Sigmoid colon (tissue), 7 donors: Measurements from ENCODE around the gene DHRS7. TPM values are rescaled to one million over a fixed set of nuclear protein-coding genes. Genes with fewer than 3 reads are reported as not detected.

Source experiments
- DNase-seq: peaks from one replicate; pipeline ENCODE4 v3.0.0-alpha.2; 2019
- H3K27ac ChIP-seq, 4 donors: fragments of 200-600 bp; sonication (generic); one replicate each; pipeline ENCODE4 v1.5.1; 2016 to 2019; ENCODE audit warnings: mild to moderate bottlenecking in 1 of 4
- H3K27me3 ChIP-seq, 3 donors: fragments of 200-600 bp; sonication (generic); one replicate each; pipeline ENCODE4 v1.5.1; 2019; ENCODE audit warnings: mild to moderate bottlenecking in 1 of 3
- H3K36me3 ChIP-seq, 4 donors: fragments of 200-600 bp; sonication (generic); one replicate each; pipeline ENCODE4 v1.5.1; 2016 to 2019
- H3K4me1 ChIP-seq, 4 donors: fragments of 200-600 bp; sonication (generic); one replicate each; pipeline ENCODE4 v1.5.1; 2017 to 2019
- H3K4me3 ChIP-seq, 4 donors: fragments of 200-600 bp; sonication (generic); one replicate each; pipeline ENCODE4 v1.5.1; 2017 to 2019; ENCODE audit warnings: mild to moderate bottlenecking in 2 of 4, moderate library complexity in 1 of 4
- H3K9me3 ChIP-seq, 4 donors: fragments of 200-600 bp in 3 of 4; sonication (generic) in 3 of 4; one replicate each; pipeline versions ENCODE4 v1.5.1 to v1.6.1; 2013 to 2019
- CTCF ChIP-seq, 4 experiments: fragments of 450-650 bp in 3 of 4; fragments of 200-600 bp in 1 of 4; IDR thresholded peaks; one replicate each; pipeline ENCODE4 v1.5.1; 2016 to 2019; ENCODE audit warnings: antibody characterized with exemption in 4 of 4, mild to moderate bottlenecking in 3 of 4, moderate library complexity in 2 of 4
- EP300 ChIP-seq, 4 donors: sonication (generic); formaldehyde crosslinking; IDR thresholded peaks; one replicate each; pipeline ENCODE4 v1.6.1; 2017; ENCODE audit warnings: antibody characterized with exemption in 4 of 4
- POLR2A ChIP-seq, 2 donors: fragments of 450-650 bp; IDR thresholded peaks; one replicate each; pipeline ENCODE4 v1.6.1; 2016; ENCODE audit warnings: antibody characterized with exemption in 2 of 2, mild to moderate bottlenecking in 2 of 2, moderate library complexity in 2 of 2
- POLR2AphosphoS5 ChIP-seq, 4 donors: sonication (generic); formaldehyde crosslinking; IDR thresholded peaks; one replicate each; pipeline ENCODE4 v1.6.1; 2017; ENCODE audit warnings: antibody characterized with exemption in 4 of 4
- WGBS, 2 donors: extraction: QIAGEN DNeasy Blood & Tissue Kit; methylation state at CpG; one replicate each; pipeline ENCODE4 v1.1.7; 2013; 5-methylcytosine and 5-hydroxymethylcytosine counted together
- intact Hi-C: fragments of 100-400 bp; cut with DNase I; formaldehyde crosslinking; loops from one replicate; pipeline ENCODE4 v1.15.1; 2023
- polyA plus RNA-seq, 3 donors: library from polyadenylated mRNA; stranded (reverse); fragments of 200-250 nt; gene quantifications; one replicate each; pipeline ENCODE4 v1.2.3, GENCODE V29; 2013
- total RNA-seq, 4 donors: library from RNA; depleted of rRNA; stranded (reverse); fragments of >200 nt; gene quantifications; one replicate each; pipeline ENCODE4 v1.1.0, GENCODE V29; 2016
- donor health status: healthy with polysubstance abuse.
- donor health status: Bipolar disorder and iron deficiency.
- donor health status: healthy.

The DHRS7 gene
- total and polyA plus RNA-seq, 7 donors: 18.0 to 70.9 (median 49.2) TPM

- Histone ChIP-seq H3K36me3 (no peaks in the 10 kb centered on the region), H3K9me3 (no peaks in the 10 kb centered on the region), H3K27me3 (no peaks in the 10 kb centered on the region), H3K4me3 (no peak overlapping the region), H3K4me1 (peaks cover 0 to 24% (median 11%) of the 10 kb centered on the region in 4 donors), H3K27ac (no peak overlapping the region)
- no peak for TF ChIP-seq POLR2AphosphoS5 (IDR thresholded peaks at IDR 0.05)
- no peak for TF ChIP-seq EP300 (IDR thresholded peaks at IDR 0.05)
- no peak for TF ChIP-seq CTCF (IDR thresholded peaks at IDR 0.05)
- intact Hi-C loops: loop anchor here (1.0 to 5.0 kb wide), 3 partner anchors 120 to 377 kb away; no protein-coding TSS in a partner anchor
- WGBS, 2 donors: 30 to 54% methylated on average over 5 of the region's 5 CpGs
- DNase-seq: no peak
Measured at GRCh38 chr14:60184905-60185555, 19.8 kb upstream of the DHRS7 start.

- H3K9me3 ChIP-seq: no peaks in the 10 kb centered on the region
- TF ChIP-seq EP300 (IDR thresholded peaks at IDR 0.05) (no peak), CTCF (IDR thresholded peaks at IDR 0.05) (peak; percentile 44 to 80 (median 72)), POLR2AphosphoS5 (IDR thresholded peaks at IDR 0.05) (peak in 2 of 4 donors; percentile 8 to 23)
- H3K4me1 ChIP-seq: peaks cover 0 to 28% (median 11%) of the 10 kb centered on the region in 4 donors
- 0% methylated on average over 5 of the region's 5 CpGs for whole genome bisulfite sequencing, 2 donors
- H3K4me3 ChIP-seq: peak overlapping the region; percentile 4 to 43 (median 38)
- peak overlapping the region; percentile 28 to 58 (median 48) for H3K27ac ChIP-seq
- intact Hi-C loops: loop anchor here (1.0 to 2.0 kb wide), 2 partner anchors 120 to 219 kb away; no protein-coding TSS in a partner anchor
- no peak for DNase-seq
- no peaks in the 10 kb centered on the region for H3K27me3 ChIP-seq
- H3K36me3 ChIP-seq: no peaks in the 10 kb centered on the region
Measured at GRCh38 chr14:60184146-60184904, 19.1 kb upstream of the DHRS7 start.

- peak overlapping the region; percentile 4 to 43 (median 38) for H3K4me3 ChIP-seq
- DNase-seq: no peak
- peak overlapping the region; percentile 28 to 58 (median 48) for H3K27ac ChIP-seq
- WGBS, 2 donors: 27 to 28% methylated on average over 1 of the region's 1 CpG
- no peaks in the 10 kb centered on the region for H3K36me3 ChIP-seq
- TF ChIP-seq CTCF (IDR thresholded peaks at IDR 0.05) (no peak), EP300 (IDR thresholded peaks at IDR 0.05) (no peak), POLR2AphosphoS5 (IDR thresholded peaks at IDR 0.05) (no peak), POLR2A (IDR thresholded peaks at IDR 0.05) (no peak)
- no peaks in the 10 kb centered on the region for H3K9me3 ChIP-seq
- intact Hi-C loops: loop anchor here (1.0 to 2.0 kb wide), 2 partner anchors 119 to 218 kb away; no protein-coding TSS in a partner anchor
- no peaks in the 10 kb centered on the region for H3K27me3 ChIP-seq
- H3K4me1 ChIP-seq: peaks cover 0 to 26% (median 12%) of the 10 kb centered on the region in 4 donors
Measured at GRCh38 chr14:60183741-60184140, 18.5 kb upstream of the DHRS7 start.

GRCh38 chr14:60183138-60183537 lies 17.9 kb upstream of the DHRS7 start:
- TF ChIP-seq POLR2A (IDR thresholded peaks at IDR 0.05) (no peak), POLR2AphosphoS5 (IDR thresholded peaks at IDR 0.05) (no peak), CTCF (IDR thresholded peaks at IDR 0.05) (no peak), EP300 (IDR thresholded peaks at IDR 0.05) (no peak)
- intact Hi-C loops: no loop called here
- Histone ChIP-seq H3K27me3 (no peaks in the 10 kb centered on the region), H3K27ac (no peak overlapping the region), H3K4me1 (peaks cover 0 to 24% (median 12%) of the 10 kb centered on the region in 4 donors), H3K4me3 (no peak overlapping the region), H3K9me3 (no peaks in the 10 kb centered on the region), H3K36me3 (no peaks in the 10 kb centered on the region)
- DNase-seq: no peak
- WGBS, 2 donors: 93 to 94% methylated on average over 3 of the region's 3 CpGs
